ENCODE measurements around the gene TRAK1. TPM values are rescaled to one million over a fixed set of nuclear protein-coding genes. Genes with fewer than 3 reads are reported as not detected.
"Not testable (repeated sequence)": the region's sequence is repeated elsewhere in the genome, so short reads cannot be mapped to it uniquely, and the experiment has no call there.

The TRAK1 gene, protein sequence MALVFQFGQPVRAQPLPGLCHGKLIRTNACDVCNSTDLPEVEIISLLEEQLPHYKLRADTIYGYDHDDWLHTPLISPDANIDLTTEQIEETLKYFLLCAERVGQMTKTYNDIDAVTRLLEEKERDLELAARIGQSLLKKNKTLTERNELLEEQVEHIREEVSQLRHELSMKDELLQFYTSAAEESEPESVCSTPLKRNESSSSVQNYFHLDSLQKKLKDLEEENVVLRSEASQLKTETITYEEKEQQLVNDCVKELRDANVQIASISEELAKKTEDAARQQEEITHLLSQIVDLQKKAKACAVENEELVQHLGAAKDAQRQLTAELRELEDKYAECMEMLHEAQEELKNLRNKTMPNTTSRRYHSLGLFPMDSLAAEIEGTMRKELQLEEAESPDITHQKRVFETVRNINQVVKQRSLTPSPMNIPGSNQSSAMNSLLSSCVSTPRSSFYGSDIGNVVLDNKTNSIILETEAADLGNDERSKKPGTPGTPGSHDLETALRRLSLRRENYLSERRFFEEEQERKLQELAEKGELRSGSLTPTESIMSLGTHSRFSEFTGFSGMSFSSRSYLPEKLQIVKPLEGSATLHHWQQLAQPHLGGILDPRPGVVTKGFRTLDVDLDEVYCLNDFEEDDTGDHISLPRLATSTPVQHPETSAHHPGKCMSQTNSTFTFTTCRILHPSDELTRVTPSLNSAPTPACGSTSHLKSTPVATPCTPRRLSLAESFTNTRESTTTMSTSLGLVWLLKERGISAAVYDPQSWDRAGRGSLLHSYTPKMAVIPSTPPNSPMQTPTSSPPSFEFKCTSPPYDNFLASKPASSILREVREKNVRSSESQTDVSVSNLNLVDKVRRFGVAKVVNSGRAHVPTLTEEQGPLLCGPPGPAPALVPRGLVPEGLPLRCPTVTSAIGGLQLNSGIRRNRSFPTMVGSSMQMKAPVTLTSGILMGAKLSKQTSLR
- total RNA-seq, result 40.6 and 41.7 TPM in 2 replicates

DNA sequence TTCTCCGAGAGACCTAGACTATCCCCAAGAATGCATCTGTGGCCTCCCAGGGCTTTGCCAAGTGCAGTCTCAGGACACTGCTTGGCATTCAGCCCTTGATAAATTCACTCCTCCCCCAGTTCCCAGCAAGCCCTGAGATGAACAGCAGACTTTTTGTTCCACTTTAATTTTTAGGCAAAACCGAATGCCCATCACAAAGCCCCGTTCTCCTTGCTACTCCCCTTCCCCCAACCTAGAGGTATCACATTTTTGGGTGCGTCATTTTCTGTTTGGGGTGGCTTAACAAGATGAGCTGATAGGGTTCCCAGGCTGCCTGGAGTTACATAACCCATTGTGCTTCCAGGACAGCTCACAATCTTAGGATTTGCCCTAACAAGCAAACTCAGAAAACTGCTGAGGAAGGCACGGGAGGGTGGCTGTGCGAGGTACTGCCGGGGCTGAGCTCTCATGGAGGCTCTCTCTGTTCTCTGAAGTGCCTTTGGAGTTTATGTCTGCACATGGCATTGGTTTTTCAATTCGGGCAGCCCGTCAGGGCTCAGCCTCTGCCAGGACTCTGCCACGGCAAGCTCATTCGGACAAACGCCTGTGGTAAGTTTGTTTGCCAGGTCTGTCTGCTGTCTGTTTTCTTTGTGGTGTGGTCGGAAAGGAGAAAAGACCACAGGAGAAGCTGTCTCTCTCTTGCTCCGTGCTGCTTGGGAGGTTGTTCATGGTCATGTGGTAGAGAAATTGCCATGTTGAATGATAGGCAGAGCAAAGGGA is at the start of gene TRAK1:
Gene TRAK1 (plus strand): TSS at position 385 of the 759 bp plus-strand sequence. CDS start 113 bp downstream, at position 498.
- no peak for DNase-seq (ENCODE audit: low read depth)
- H3K4me3 ChIP-seq (ENCODE audit: low read depth, low read length), result no peak within 1 kb of the TSS
- H3K27me3 ChIP-seq (ENCODE audit: control insufficient read depth, insufficient read depth, low read length), result no peaks in the 10 kb centered on the region
- H3K36me3 ChIP-seq (ENCODE audit: control insufficient read depth, insufficient read depth, low read length), result peaks cover 5% of the 10 kb centered on the region
- TF ChIP-seq, protein P1, sequence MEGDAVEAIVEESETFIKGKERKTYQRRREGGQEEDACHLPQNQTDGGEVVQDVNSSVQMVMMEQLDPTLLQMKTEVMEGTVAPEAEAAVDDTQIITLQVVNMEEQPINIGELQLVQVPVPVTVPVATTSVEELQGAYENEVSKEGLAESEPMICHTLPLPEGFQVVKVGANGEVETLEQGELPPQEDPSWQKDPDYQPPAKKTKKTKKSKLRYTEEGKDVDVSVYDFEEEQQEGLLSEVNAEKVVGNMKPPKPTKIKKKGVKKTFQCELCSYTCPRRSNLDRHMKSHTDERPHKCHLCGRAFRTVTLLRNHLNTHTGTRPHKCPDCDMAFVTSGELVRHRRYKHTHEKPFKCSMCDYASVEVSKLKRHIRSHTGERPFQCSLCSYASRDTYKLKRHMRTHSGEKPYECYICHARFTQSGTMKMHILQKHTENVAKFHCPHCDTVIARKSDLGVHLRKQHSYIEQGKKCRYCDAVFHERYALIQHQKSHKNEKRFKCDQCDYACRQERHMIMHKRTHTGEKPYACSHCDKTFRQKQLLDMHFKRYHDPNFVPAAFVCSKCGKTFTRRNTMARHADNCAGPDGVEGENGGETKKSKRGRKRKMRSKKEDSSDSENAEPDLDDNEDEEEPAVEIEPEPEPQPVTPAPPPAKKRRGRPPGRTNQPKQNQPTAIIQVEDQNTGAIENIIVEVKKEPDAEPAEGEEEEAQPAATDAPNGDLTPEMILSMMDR (IDR thresholded peaks at IDR 0.05; ENCODE audit: insufficient read depth, low read length, poor library complexity, severe bottlenecking), result no peak

DNA sequence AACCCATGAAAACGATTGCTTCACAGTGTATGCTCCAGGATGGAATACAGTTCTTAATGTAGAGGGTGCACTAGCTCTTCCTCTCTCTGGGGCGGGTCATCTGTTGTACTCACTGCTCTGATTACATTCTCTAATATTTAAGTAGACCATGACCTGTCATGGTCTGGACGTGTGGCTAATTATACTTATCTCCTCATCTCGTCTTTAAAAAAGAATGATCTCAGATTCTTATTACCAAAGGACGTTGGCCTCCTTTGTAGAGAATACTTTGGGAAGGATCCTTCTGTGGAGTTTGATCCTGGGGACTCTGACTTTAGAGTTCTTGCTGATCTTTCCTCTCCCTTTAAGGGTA is 48.4 kb upstream of the TRAK1 start:
- Histone ChIP-seq H3K27me3 (ENCODE audit: control insufficient read depth, insufficient read depth, low read length) (no peaks in the 10 kb centered on the region), H3K4me3 (ENCODE audit: low read depth, low read length) (no peak overlapping the region), H3K36me3 (ENCODE audit: control insufficient read depth, insufficient read depth, low read length) (no peaks in the 10 kb centered on the region)
- DNase-seq (ENCODE audit: low read depth), result no peak
- TF ChIP-seq, protein P1 (IDR thresholded peaks at IDR 0.05; ENCODE audit: insufficient read depth, low read length, poor library complexity, severe bottlenecking), result no peak

DNA sequence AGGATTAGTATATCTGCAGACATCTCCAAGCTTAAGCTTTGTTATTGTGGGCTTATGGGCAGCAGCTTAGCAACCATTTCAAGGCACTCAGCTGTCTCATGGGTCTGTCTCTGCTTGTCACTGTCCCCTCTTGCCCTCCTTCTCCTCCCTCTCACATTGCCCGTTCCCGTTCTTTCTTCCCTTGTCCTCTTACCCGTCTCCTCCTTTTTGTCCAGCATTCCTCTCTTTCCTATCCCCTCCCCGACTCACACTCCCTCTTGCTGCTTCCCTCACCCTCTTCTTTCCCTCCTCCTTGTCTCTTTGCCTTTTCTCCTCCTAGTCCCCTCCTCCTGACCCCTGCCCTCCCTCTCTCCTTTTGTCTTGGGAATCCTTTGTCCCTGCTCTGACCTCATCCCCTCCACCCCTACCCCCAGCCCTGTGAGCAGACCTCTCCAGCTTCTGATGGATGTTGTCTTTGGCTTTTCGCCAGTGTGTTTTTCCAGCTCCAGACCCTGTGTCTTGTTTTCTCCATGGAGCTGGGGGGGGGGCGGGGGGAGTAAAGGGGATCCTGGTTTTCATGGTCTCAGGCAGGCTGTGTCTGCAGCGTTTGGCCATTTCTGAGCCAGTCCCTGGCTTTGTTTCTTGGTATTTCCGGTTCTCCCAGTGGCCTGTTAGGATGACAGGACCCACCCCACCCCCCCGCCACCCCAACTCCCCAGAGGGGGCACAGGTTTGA is 47.9 kb upstream of the TRAK1 start:
- H3K4me3 ChIP-seq (ENCODE audit: low read depth, low read length), result no peak overlapping the region
- H3K36me3 ChIP-seq (ENCODE audit: control insufficient read depth, insufficient read depth, low read length), result no peaks in the 10 kb centered on the region
- TF ChIP-seq, protein P1 (IDR thresholded peaks at IDR 0.05; ENCODE audit: insufficient read depth, low read length, poor library complexity, severe bottlenecking), result no peak
- peak; percentile 87 for DNase-seq (ENCODE audit: low read depth)
- no peaks in the 10 kb centered on the region for H3K27me3 ChIP-seq (ENCODE audit: control insufficient read depth, insufficient read depth, low read length)

DNA sequence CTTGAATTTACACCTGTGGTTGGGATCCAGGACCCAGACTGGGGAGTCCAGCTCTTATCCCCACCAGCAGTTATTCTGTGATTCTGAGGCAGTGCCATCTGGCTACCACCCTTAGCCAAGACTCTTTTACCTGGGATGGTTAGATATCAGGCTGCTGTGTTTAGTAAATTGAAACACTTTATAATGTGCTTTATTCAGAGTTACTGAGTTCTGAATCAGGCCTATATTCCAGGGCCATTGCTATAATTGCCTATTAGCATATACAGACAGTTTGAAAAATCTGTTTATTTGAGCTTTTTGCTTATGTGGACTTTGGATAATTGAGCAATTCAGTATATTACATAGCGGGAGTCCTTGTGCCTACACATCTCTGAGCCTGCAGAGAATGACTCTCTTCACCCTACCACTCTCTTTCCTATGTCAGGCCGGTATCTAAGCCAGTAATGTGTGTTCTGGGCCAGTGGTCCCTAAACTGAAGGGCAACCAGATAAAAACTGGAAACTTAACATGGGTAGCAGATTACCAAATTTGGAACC is 45.4 kb upstream of the TRAK1 start:
- Histone ChIP-seq H3K36me3 (ENCODE audit: control insufficient read depth, insufficient read depth, low read length) (no peaks in the 10 kb centered on the region), H3K4me3 (ENCODE audit: low read depth, low read length) (no peak overlapping the region), H3K27me3 (ENCODE audit: control insufficient read depth, insufficient read depth, low read length) (no peaks in the 10 kb centered on the region)
- DNase-seq (ENCODE audit: low read depth), result no peak
- TF ChIP-seq, protein P1 (IDR thresholded peaks at IDR 0.05; ENCODE audit: insufficient read depth, low read length, poor library complexity, severe bottlenecking), result no peak

DNA sequence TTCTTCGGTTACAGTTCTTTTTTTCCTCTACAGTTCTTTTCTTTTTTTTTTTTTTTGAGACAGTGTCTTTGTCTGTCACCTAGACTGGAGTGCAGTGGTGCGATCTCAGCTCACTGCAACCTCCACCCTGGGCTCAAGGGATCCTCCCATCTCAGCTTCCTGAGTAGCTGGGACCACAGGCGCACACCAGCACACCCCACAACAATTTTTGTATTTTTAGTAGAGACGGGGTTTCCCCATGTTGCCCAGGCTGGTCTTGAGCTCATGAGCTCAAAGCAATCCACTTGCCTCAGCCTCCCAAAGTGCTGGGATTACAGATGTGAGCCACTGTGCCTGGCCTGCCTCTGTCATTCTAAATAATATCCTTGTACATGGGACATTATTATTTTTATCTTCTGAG is 42.6 kb upstream of the TRAK1 start:
- H3K4me3 ChIP-seq (ENCODE audit: low read depth, low read length); DNase-seq (ENCODE audit: low read depth); H3K36me3 ChIP-seq (ENCODE audit: control insufficient read depth, insufficient read depth, low read length); H3K27me3 ChIP-seq (ENCODE audit: control insufficient read depth, insufficient read depth, low read length): not testable (repeated sequence)
